GM23338 (cell line): ENCODE data around the gene TFAP2B. TPM values are rescaled to one million over a fixed set of nuclear protein-coding genes. Genes with fewer than 3 reads are reported as not detected.

Experiments
- ATAC-seq: fragments of 200-7000 bp; cut with Tn5 transposase; 3 replicates; pipeline ENCODE4 v1.9.1; 2020
- DNase-seq: peaks from one replicate; pipeline ENCODE4 v3.0.0-alpha.2; 2015; ENCODE audit warnings: low spot score
- H2AFZ ChIP-seq: fragments of 200-600 bp; sonication (generic); 2 replicates; pipeline ENCODE4 v1.8.0; 2016; ENCODE audit warnings: antibody characterized with exemption, mild to moderate bottlenecking, moderate library complexity
- H3F3A ChIP-seq: fragments of 200-600 bp; sonication (generic); replicated peaks from 2 replicates; pipeline ENCODE4 v1.8.0; 2017; ENCODE audit warnings: antibody characterized with exemption, mixed run types, low read depth
- H3K27ac ChIP-seq: fragments of 200-600 bp; sonication (generic); 2 replicates; pipeline ENCODE4 v1.6.1; 2016; ENCODE audit warnings: low read depth
- H3K27me3 ChIP-seq: fragments of 200-600 bp; sonication (generic); 2 replicates; pipeline ENCODE4 v1.8.0; 2016; ENCODE audit warnings: mild to moderate bottlenecking, mixed run types, moderate library complexity; ENCODE audit not compliant: insufficient read depth
- H3K36me3 ChIP-seq: fragments of 200-600 bp; sonication (generic); 2 replicates; pipeline ENCODE4 v1.8.0; 2016; ENCODE audit warnings: mild to moderate bottlenecking; ENCODE audit not compliant: insufficient read depth
- H3K4me1 ChIP-seq: fragments of 200-600 bp; sonication (generic); 2 replicates; pipeline ENCODE4 v1.8.0; 2016; ENCODE audit warnings: mild to moderate bottlenecking, moderate library complexity; ENCODE audit not compliant: insufficient read depth
- H3K4me2 ChIP-seq: fragments of 200-600 bp; sonication (generic); 2 replicates; pipeline ENCODE4 v1.7.1; 2017; ENCODE audit warnings: mixed run types
- H3K4me3 ChIP-seq: fragments of 200-600 bp; sonication (generic); 2 replicates; pipeline ENCODE4 v1.6.1; 2016; ENCODE audit warnings: mixed run types
- H3K79me2 ChIP-seq: fragments of 200-600 bp; sonication (generic); replicated peaks from 2 replicates; pipeline ENCODE4 v1.8.0; 2017; ENCODE audit warnings: mild to moderate bottlenecking; ENCODE audit not compliant: insufficient read depth
- H3K9me2 ChIP-seq: fragments of 200-600 bp; sonication (generic); 2 replicates; pipeline ENCODE4 v1.8.0; 2017; ENCODE audit not compliant: insufficient read depth
- H4K20me1 ChIP-seq: fragments of 200-600 bp; sonication (generic); replicated peaks from 2 replicates; pipeline ENCODE4 v1.8.0; 2017; ENCODE audit warnings: mild to moderate bottlenecking; ENCODE audit not compliant: insufficient read depth
- H3K27ac Mint-ChIP-seq: 2 replicates; pipeline ENCODE4 v1.8.0; 2020; ENCODE audit warnings: inconsistent platforms, mild to moderate bottlenecking, moderate library complexity, mixed read lengths
- H3K27me3 Mint-ChIP-seq: 3 replicates; pipeline ENCODE4 v1.8.0; 2022; ENCODE audit warnings: low read depth, mild to moderate bottlenecking, moderate library complexity, mixed read lengths, inconsistent platforms; ENCODE audit not compliant: insufficient read depth, poor library complexity
- H3K36me3 Mint-ChIP-seq: 3 replicates; pipeline ENCODE4 v1.8.0; 2021; ENCODE audit warnings: low read depth, mild to moderate bottlenecking, inconsistent platforms, moderate library complexity, mixed read lengths
- H3K4me1 Mint-ChIP-seq: 3 replicates; pipeline ENCODE4 v1.8.0; 2020; ENCODE audit warnings: mild to moderate bottlenecking, inconsistent platforms, mixed read lengths
- H3K4me3 Mint-ChIP-seq: 3 replicates; pipeline ENCODE4 v1.8.0; 2021; ENCODE audit warnings: moderate library complexity, mild to moderate bottlenecking, inconsistent platforms, mixed read lengths
- H3K9me3 Mint-ChIP-seq: 3 replicates; pipeline ENCODE4 v1.8.0; 2020; ENCODE audit warnings: moderate library complexity, mild to moderate bottlenecking, inconsistent platforms, mixed read lengths
- CREB1 ChIP-seq: fragments of 250-450 bp; sonication (Bioruptor Pico); IDR thresholded peaks from 2 replicates; pipeline ENCODE4 v1.5.0; 2020; ENCODE audit warnings: low read depth, mild to moderate bottlenecking, moderate library complexity
- CTCF ChIP-seq, 2 experiments: fragments of 200-600 bp in 1 of 2; sonication (generic) in 1 of 2; conservative IDR thresholded peaks; 2 replicates each; pipeline versions ENCODE4 v1.5.1 to v1.6.1; 2016 to 2017; ENCODE audit warnings: antibody characterized with exemption in 2 of 2, low read depth in 2 of 2, mild to moderate bottlenecking in 2 of 2, moderate library complexity in 1 of 2
- ETS1 ChIP-seq: IDR thresholded peaks from 2 replicates; pipeline ENCODE4 v1.6.1; 2016; ENCODE audit warnings: antibody characterized with exemption
- EZH2 ChIP-seq: fragments of 200-600 bp; sonication (generic); IDR thresholded peaks from one replicate; pipeline ENCODE4 v1.8.0; 2017; ENCODE audit warnings: antibody characterized with exemption, mild to moderate bottlenecking, low read depth; ENCODE audit not compliant: unreplicated experiment
- EZH2phosphoT487 ChIP-seq: fragments of 200-600 bp; sonication (generic); IDR thresholded peaks from one replicate; pipeline ENCODE4 v1.8.1; 2018; ENCODE audit warnings: antibody characterized with exemption; ENCODE audit not compliant: unreplicated experiment
- JUNB ChIP-seq: IDR thresholded peaks from one replicate; pipeline ENCODE4 v1.6.1; 2016; ENCODE audit warnings: antibody characterized with exemption; ENCODE audit not compliant: unreplicated experiment
- REST ChIP-seq: IDR thresholded peaks from one replicate; pipeline ENCODE4 v1.6.1; 2018; ENCODE audit warnings: antibody characterized with exemption; ENCODE audit not compliant: unreplicated experiment
- ZNF114 ChIP-seq: fragments of 250-450 bp; sonication (Bioruptor Pico); IDR thresholded peaks from 2 replicates; pipeline ENCODE4 v1.5.0; 2020; ENCODE audit warnings: mild to moderate bottlenecking, moderate library complexity
- polyA plus RNA-seq: library from polyadenylated mRNA; unstranded; fragments of >200 nt; fragmentation: Nextera tagmentation; extraction: Ambion mirVana; gene quantifications from 2 replicates; pipeline ENCODE4 v1.2.1, GENCODE V29; 2016
- total RNA-seq: library from RNA; depleted of rRNA; stranded (reverse); fragments of >200 nt; shearing (Covaris generic); gene quantifications from 2 replicates; pipeline ENCODE4 v1.2.3, GENCODE V29; 2014

The TFAP2B gene
- total and polyA plus RNA-seq, 2 experiments from 2014 or later: not detected

- Histone ChIP-seq H3K79me2 (no peaks in the 10 kb centered on the region), H3K4me1 (peaks cover 96% of the 10 kb centered on the region), H3K4me3 (peak overlapping the region; percentile 46), H3K36me3 (no peaks in the 10 kb centered on the region), H3K9me2 (no peaks in the 10 kb centered on the region), H2AFZ (no peak overlapping the region), H3K27me3 (peaks cover 100% of the 10 kb centered on the region), H3K27ac (no peak overlapping the region), H3F3A (peaks cover 17% of the 10 kb centered on the region; the same call in 1 of the 2 replicates), H3K4me2 (peak overlapping the region; percentile 75), H4K20me1 (peaks cover 7% of the 10 kb centered on the region)
- Mint-ChIP-seq H3K4me1 (peaks cover 70% of the 10 kb centered on the region), H3K27me3 (peaks cover 98% of the 10 kb centered on the region), H3K9me3 (peaks cover 10% of the 10 kb centered on the region), H3K27ac (no peak overlapping the region), H3K4me3 (peak overlapping the region; percentile 56), H3K36me3 (no peaks in the 10 kb centered on the region; the same call in 2 of the 3 replicates)
- peak; percentile 42 for TF ChIP-seq EZH2
- TF ChIP-seq EZH2phosphoT487: no peak
- TF ChIP-seq ZNF114: no peak
- no peak for ATAC-seq
- no peak for DNase-seq
These were observed 7.5 kb downstream of the TFAP2B start for GRCh38 chr6:50826037-50826761.

- Mint-ChIP-seq H3K27me3 (peaks cover 98% of the 10 kb centered on the region), H3K4me3 (peak overlapping the region; percentile 34; the same call in 2 of the 3 replicates), H3K9me3 (peaks cover 10% of the 10 kb centered on the region), H3K36me3 (no peaks in the 10 kb centered on the region; the same call in 2 of the 3 replicates), H3K4me1 (peaks cover 70% of the 10 kb centered on the region), H3K27ac (no peak overlapping the region)
- ATAC-seq (no peak), DNase-seq (no peak)
- no peaks in the 10 kb centered on the region for H3K36me3 ChIP-seq
- TF ChIP-seq EZH2: peak; percentile 84
- TF ChIP-seq JUNB: no peak
- H3K79me2 ChIP-seq: no peaks in the 10 kb centered on the region
- no peaks in the 10 kb centered on the region for H3K9me2 ChIP-seq
- peaks cover 100% of the 10 kb centered on the region for H3K27me3 ChIP-seq
- peaks cover 12% of the 10 kb centered on the region; the same call in 1 of the 2 replicates for H3F3A ChIP-seq
- H3K4me2 ChIP-seq: peak overlapping the region; percentile 75
- peaks cover 97% of the 10 kb centered on the region for H3K4me1 ChIP-seq
- H2AFZ ChIP-seq: no peak overlapping the region
- 0 out of 2 replicates have a peak overlapping the region, but pooled peaks have one; percentile 17 for H3K4me3 ChIP-seq
- no peak overlapping the region for H3K27ac ChIP-seq
- peaks cover 3% of the 10 kb centered on the region; the same call in 1 of the 2 replicates for H4K20me1 ChIP-seq
These were observed 8.1 kb downstream of the TFAP2B start for GRCh38 chr6:50826803-50827202.

GRCh38 chr6:50829049-50829448 lies 10.4 kb downstream of the TFAP2B start:
- Histone ChIP-seq H3K4me1 (peaks cover 88% of the 10 kb centered on the region), H3F3A (peaks cover 7% of the 10 kb centered on the region; the same call in 1 of the 2 replicates), H3K36me3 (no peaks in the 10 kb centered on the region), H3K27me3 (peaks cover 100% of the 10 kb centered on the region), H3K27ac (no peak overlapping the region), H3K4me2 (no peak overlapping the region), H4K20me1 (peaks cover 3% of the 10 kb centered on the region; the same call in 1 of the 2 replicates), H2AFZ (no peak overlapping the region), H3K9me2 (no peaks in the 10 kb centered on the region), H3K79me2 (no peaks in the 10 kb centered on the region), H3K4me3 (no peak overlapping the region)
- H3K4me1 Mint-ChIP-seq: peaks cover 58% of the 10 kb centered on the region
- H3K27me3 Mint-ChIP-seq: peaks cover 95% of the 10 kb centered on the region
- H3K4me3 Mint-ChIP-seq: no peak overlapping the region
- H3K27ac Mint-ChIP-seq: no peak overlapping the region
- H3K36me3 Mint-ChIP-seq: no peaks in the 10 kb centered on the region; the same call in 2 of the 3 replicates
- DNase-seq (no peak), ATAC-seq (no peak)
- peaks cover 2% of the 10 kb centered on the region; the same call in 1 of the 3 replicates for H3K9me3 Mint-ChIP-seq
- TF ChIP-seq REST (no peak), ETS1 (no peak), CREB1 (no peak), EZH2phosphoT487 (no peak), ZNF114 (no peak), CTCF (conservative IDR thresholded peaks at IDR 0.05; ENCODE audit: low read depth in 2 of 2) (no peak)
